Stomach (tissue), 9 donors: ENCODE measurements around the gene TENT4B. TPM values are rescaled to one million over a fixed set of nuclear protein-coding genes. Genes with fewer than 3 reads are reported as not detected.

Experiments used
- DNase-seq, 2 donors: peaks; one replicate each; pipeline versions ENCODE4 v3.0.0 to v3.0.0-alpha.2; 2013 to 2019
- H3K27ac ChIP-seq, 5 donors: fragments of 200-600 bp in 4 of 5; sonication (generic) in 4 of 5; one replicate each; pipeline ENCODE4 v1.5.1; 2013 to 2019; ENCODE audit warnings: mild to moderate bottlenecking in 1 of 5, moderate library complexity in 1 of 5
- H3K27me3 ChIP-seq, 3 donors: fragments of 200-600 bp; sonication (generic); one replicate each; pipeline ENCODE4 v1.5.1; 2017 to 2019; ENCODE audit warnings: mixed run types in 1 of 3
- H3K36me3 ChIP-seq, 4 donors: fragments of 200-600 bp; sonication (generic); 1 replicate in 3 of 4; 2 replicates in 1 of 4; pipeline ENCODE4 v1.5.1; 2016 to 2019
- H3K4me1 ChIP-seq, 4 donors: fragments of 200-600 bp; sonication (generic); one replicate each; pipeline ENCODE4 v1.5.1; 2016 to 2019
- H3K4me3 ChIP-seq, 4 donors: fragments of 200-600 bp; sonication (generic) in 3 of 4; one replicate each; pipeline ENCODE4 v1.5.1; 2016 to 2019; ENCODE audit warnings: mild to moderate bottlenecking in 1 of 4
- H3K9me3 ChIP-seq, 4 donors: fragments of 200-600 bp; sonication (generic); one replicate each; pipeline ENCODE4 v1.5.1; 2016 to 2019
- CTCF ChIP-seq, 7 experiments: fragments of 450-650 bp in 4 of 7; fragments of 200-600 bp in 3 of 7; sonication (generic) in 3 of 7; IDR thresholded peaks; one replicate each; pipeline ENCODE4 v1.5.1; 2016 to 2019; ENCODE audit warnings: antibody characterized with exemption in 7 of 7, control low read depth in 2 of 7, mild to moderate bottlenecking in 1 of 7
- EP300 ChIP-seq: sonication (generic); formaldehyde crosslinking; IDR thresholded peaks from one replicate; pipeline ENCODE4 v1.6.1; 2017; ENCODE audit warnings: antibody characterized with exemption
- POLR2A ChIP-seq, 4 donors: fragments of 450-650 bp; IDR thresholded peaks; one replicate each; pipeline ENCODE4 v1.6.1; 2016; ENCODE audit warnings: antibody characterized with exemption in 4 of 4, control low read depth in 2 of 4, mild to moderate bottlenecking in 1 of 4, moderate library complexity in 1 of 4
- POLR2AphosphoS5 ChIP-seq, 3 donors: sonication (generic); formaldehyde crosslinking; IDR thresholded peaks; one replicate each; pipeline ENCODE4 v1.6.1; 2016; ENCODE audit warnings: antibody characterized with exemption in 3 of 3
- WGBS, 5 donors: extraction: QIAGEN DNeasy Blood & Tissue Kit in 3 of 5; methylation state at CpG; one replicate each; pipeline versions ENCODE4 v1.1.5 to v1.1.7; 2013 to 2018; 5-methylcytosine and 5-hydroxymethylcytosine counted together
- intact Hi-C: fragments of 100-400 bp; cut with DNase I; formaldehyde crosslinking; loops from one replicate; pipeline ENCODE4 v1.15.1; 2023; ENCODE audit warnings: low total_unique reads
- polyA plus RNA-seq, 3 donors: library from polyadenylated mRNA; stranded (reverse); fragments of 200-250 nt; gene quantifications; one replicate each; pipeline ENCODE4 v1.2.3, GENCODE V29; 2013
- total RNA-seq, 5 donors: library from RNA; depleted of rRNA; stranded (reverse); fragments of >200 nt; gene quantifications; one replicate each; pipeline versions ENCODE4 v1.1.0 to v1.2.3, GENCODE V29; 2014 to 2016
- donor health status: healthy with polysubstance abuse.
- donor health status: Bipolar disorder and iron deficiency.
- donor health status: healthy.

The TENT4B gene
- total and polyA plus RNA-seq, 8 donors, result 2.4 to 24.1 (median 8.3) TPM

GRCh38 chr16:50133214-50133613 lies 19.9 kb upstream of the TENT4B start:
- intact Hi-C loops, result no loop called here
- Histone ChIP-seq H3K36me3 (no peaks in the 10 kb centered on the region), H3K9me3 (no peaks in the 10 kb centered on the region), H3K4me1 (no peaks in the 10 kb centered on the region), H3K4me3 (no peak overlapping the region), H3K27me3 (no peaks in the 10 kb centered on the region), H3K27ac (no peak overlapping the region)
- TF ChIP-seq CTCF (IDR thresholded peaks at IDR 0.05) (no peak), EP300 (no peak), POLR2AphosphoS5 (IDR thresholded peaks at IDR 0.05) (no peak), POLR2A (IDR thresholded peaks at IDR 0.05) (no peak)
- no peak for DNase-seq
- 24 to 74% (median 51%) methylated on average over 2 of the region's 2 CpGs for WGBS, 5 donors

DNA sequence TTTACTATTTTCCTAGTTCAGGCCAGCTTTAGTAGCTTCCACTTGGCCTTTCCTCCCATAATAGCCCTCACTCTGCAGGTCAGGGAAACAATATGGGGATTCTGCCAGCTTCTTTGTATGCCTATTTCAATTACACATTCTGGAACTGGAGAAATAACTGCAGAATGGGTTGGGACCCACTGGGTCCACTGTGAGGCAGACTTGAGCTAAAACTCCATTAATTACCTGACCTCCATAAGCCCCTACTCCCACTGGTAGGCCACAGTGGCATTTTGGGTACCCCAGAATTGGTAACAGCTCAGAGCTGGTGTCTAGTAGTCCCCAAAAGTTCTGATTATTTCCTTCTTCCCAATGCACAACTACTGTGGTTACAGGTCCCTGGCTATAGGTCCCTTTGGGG lies 16.7 kb upstream of the TENT4B start:
- Histone ChIP-seq H3K9me3 (no peaks in the 10 kb centered on the region), H3K27ac (no peak overlapping the region), H3K36me3 (no peaks in the 10 kb centered on the region), H3K4me3 (no peak overlapping the region), H3K4me1 (no peaks in the 10 kb centered on the region), H3K27me3 (no peaks in the 10 kb centered on the region)
- intact Hi-C loops, result no loop called here
- DNase-seq, result no peak
- no peak for TF ChIP-seq POLR2A (IDR thresholded peaks at IDR 0.05)
- TF ChIP-seq POLR2AphosphoS5 (IDR thresholded peaks at IDR 0.05), result no peak
- no peak for TF ChIP-seq CTCF (IDR thresholded peaks at IDR 0.05)
- no peak for TF ChIP-seq EP300

DNA sequence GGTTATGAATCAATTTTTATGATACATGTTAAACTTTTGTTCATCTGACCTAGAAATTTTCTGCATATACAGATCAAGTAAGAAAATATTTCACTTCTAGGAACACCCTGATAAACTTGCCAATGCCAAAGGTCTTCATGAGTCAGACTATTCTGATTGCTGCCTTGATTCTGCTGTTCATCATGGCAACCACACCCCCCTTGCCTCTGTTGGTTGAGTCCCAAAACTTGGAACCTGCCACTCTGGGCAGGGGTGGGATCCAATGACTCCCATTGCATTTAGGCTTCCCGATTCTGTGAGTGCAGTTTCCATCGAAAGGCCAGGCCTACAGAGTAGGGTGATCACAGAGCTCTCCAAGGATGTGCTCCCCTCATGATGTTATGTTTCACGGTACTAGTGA lies 15.8 kb upstream of the TENT4B start:
- Histone ChIP-seq H3K27ac (no peak overlapping the region), H3K27me3 (no peaks in the 10 kb centered on the region), H3K36me3 (no peaks in the 10 kb centered on the region), H3K4me1 (no peaks in the 10 kb centered on the region), H3K4me3 (no peak overlapping the region), H3K9me3 (no peaks in the 10 kb centered on the region)
- no peak for DNase-seq
- 80 to 97% (median 94%) methylated on average over 3 of the region's 3 CpGs for WGBS, 5 donors
- TF ChIP-seq POLR2A (IDR thresholded peaks at IDR 0.05), result no peak
- no peak for TF ChIP-seq POLR2AphosphoS5 (IDR thresholded peaks at IDR 0.05)
- no peak for TF ChIP-seq EP300
- TF ChIP-seq CTCF (IDR thresholded peaks at IDR 0.05), result no peak
- intact Hi-C loops, result no loop called here

DNA sequence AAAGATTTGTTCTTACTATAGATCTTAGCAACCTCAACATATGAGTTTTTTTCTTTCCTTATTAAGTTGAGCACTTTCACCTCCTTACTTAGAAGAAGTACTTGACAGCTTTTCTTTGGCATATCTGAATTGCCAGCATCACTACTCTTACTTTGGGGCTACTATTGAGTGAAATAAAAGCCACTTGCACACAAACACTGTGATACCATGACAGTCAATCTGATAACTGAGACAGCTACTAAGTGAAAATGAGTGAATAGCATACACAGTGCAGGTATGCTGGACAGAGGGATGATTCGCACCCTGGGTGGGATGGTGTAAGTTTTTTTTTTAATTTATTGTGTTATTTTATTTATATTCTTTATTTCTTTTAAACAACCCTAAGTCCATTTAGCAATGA lies 13.5 kb upstream of the TENT4B start:
- intact Hi-C loops, result no loop called here
- no peak overlapping the region for H3K27ac ChIP-seq
- no peak for TF ChIP-seq POLR2A (IDR thresholded peaks at IDR 0.05)
- no peak for TF ChIP-seq EP300
- no peak for TF ChIP-seq POLR2AphosphoS5 (IDR thresholded peaks at IDR 0.05)
- no peak for TF ChIP-seq CTCF (IDR thresholded peaks at IDR 0.05)
- WGBS, 5 donors, result 92 to 98% (median 93%) methylated on average over 1 of the region's 1 CpG
- H3K4me3 ChIP-seq, result no peak overlapping the region
- DNase-seq, result no peak
- no peaks in the 10 kb centered on the region for H3K27me3 ChIP-seq
- no peaks in the 10 kb centered on the region for H3K36me3 ChIP-seq
- no peaks in the 10 kb centered on the region for H3K4me1 ChIP-seq
- no peaks in the 10 kb centered on the region for H3K9me3 ChIP-seq
